ENCODE measurements around the gene ARID1B.

ARID1B gene

DNA sequence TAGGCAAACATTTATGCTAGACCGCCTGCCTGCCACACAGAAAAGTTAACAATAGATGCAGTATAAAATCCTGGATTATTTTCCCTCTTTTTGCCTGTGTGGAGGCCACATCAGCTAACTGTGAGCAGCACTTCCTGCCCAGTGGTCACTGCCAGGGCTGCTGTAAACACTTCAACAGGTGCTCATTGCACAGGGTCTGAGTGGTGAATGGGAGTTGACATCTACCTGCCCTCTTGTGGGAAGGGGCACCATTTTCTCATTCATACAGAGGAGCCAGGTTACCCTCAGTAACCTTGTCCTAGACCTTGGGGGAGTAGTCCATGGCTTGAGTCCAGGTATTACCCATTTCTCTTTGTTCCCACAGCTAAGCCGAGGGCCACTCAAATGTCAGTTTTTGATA lies 310.8 kb downstream of the ARID1B start:
- Histone ChIP-seq H3K4me1 (ENCODE audit: control insufficient read depth, insufficient read depth, low read length) (peaks cover 31% of the 10 kb centered on the region), H3K36me3 (ENCODE audit: control insufficient read depth, insufficient read depth, low read length) (peaks cover 6% of the 10 kb centered on the region)
- 91 to 100% methylated on average over 2 of the region's 2 CpGs for WGBS, 2 experiments

DNA sequence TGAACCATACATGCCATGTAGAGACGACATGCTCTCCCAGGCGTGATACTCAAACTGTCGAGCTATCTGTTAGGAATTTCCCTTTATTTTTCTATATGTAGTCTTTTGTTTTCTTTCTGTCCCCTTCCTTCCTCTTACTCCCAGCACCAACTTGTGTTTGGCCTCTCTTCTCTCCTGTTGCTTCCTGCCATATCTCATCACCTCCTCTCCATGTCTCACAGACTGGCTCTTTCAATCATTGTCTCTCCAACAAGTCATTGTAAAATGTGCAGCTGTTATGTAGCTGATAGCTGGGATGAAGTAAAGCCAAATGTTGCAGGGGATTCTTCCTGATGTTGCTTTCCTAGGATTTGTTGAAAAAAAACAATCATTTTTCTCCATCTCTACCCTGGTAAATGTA lies 311.7 kb downstream of the ARID1B start:
- 93 to 96% methylated on average over 3 of the region's 3 CpGs for WGBS, 2 experiments
- Histone ChIP-seq H3K27me3 (ENCODE audit: control insufficient read depth, insufficient read depth, low read length, poor library complexity, severe bottlenecking) (no peaks in the 10 kb centered on the region), H3K9me3 (ENCODE audit: control insufficient read depth, low read length) (no peaks in the 10 kb centered on the region), H3K27ac (ENCODE audit: insufficient read depth, low read depth, low read length, poor library complexity, severe bottlenecking) (peak overlapping the region; percentile 93), H3K36me3 (ENCODE audit: control insufficient read depth, insufficient read depth, low read length) (peaks cover 6% of the 10 kb centered on the region), H3K4me3 (ENCODE audit: insufficient read depth, low read depth, low read length) (no peak overlapping the region), H3K4me1 (ENCODE audit: control insufficient read depth, insufficient read depth, low read length) (peaks cover 31% of the 10 kb centered on the region)

More for the DNA sequence above, 310.8 kb downstream of the ARID1B start:
- H3K27ac ChIP-seq (ENCODE audit: insufficient read depth, low read depth, low read length, poor library complexity, severe bottlenecking) = no peak overlapping the region
- no peak overlapping the region for H3K4me3 ChIP-seq (ENCODE audit: insufficient read depth, low read depth, low read length)
- H3K9me3 ChIP-seq (ENCODE audit: control insufficient read depth, low read length) = no peaks in the 10 kb centered on the region
- H3K27me3 ChIP-seq (ENCODE audit: control insufficient read depth, insufficient read depth, low read length, poor library complexity, severe bottlenecking) = no peaks in the 10 kb centered on the region

DNA sequence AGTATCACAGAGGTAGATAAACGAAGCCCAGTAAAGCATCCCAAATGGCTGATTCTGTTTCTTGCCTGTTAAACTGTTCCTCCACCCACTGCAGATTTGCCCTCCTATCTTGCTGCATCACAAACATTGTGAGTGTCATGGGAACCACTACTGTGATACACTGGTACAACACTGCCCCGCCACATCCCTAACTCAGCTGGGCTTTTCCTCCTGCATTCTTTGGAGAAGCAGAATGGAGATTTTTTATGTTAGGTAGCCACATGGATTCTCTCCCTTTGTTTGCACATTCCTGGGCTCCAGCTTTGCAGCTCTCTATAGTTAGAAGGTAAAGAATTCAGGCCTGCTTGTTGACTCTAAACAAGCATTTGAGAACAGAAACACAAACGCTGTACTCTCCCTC lies 312.1 kb downstream of the ARID1B start:
- H3K4me3 ChIP-seq (ENCODE audit: insufficient read depth, low read depth, low read length) = no peak overlapping the region
- peaks cover 6% of the 10 kb centered on the region for H3K36me3 ChIP-seq (ENCODE audit: control insufficient read depth, insufficient read depth, low read length)
- H3K27ac ChIP-seq (ENCODE audit: insufficient read depth, low read depth, low read length, poor library complexity, severe bottlenecking) = peak overlapping the region; percentile 93
- H3K4me1 ChIP-seq (ENCODE audit: control insufficient read depth, insufficient read depth, low read length) = peaks cover 31% of the 10 kb centered on the region
- no peaks in the 10 kb centered on the region for H3K27me3 ChIP-seq (ENCODE audit: control insufficient read depth, insufficient read depth, low read length, poor library complexity, severe bottlenecking)
- WGBS, 2 experiments = 12 to 27% methylated on average over 3 of the region's 3 CpGs
- no peaks in the 10 kb centered on the region for H3K9me3 ChIP-seq (ENCODE audit: control insufficient read depth, low read length)

DNA sequence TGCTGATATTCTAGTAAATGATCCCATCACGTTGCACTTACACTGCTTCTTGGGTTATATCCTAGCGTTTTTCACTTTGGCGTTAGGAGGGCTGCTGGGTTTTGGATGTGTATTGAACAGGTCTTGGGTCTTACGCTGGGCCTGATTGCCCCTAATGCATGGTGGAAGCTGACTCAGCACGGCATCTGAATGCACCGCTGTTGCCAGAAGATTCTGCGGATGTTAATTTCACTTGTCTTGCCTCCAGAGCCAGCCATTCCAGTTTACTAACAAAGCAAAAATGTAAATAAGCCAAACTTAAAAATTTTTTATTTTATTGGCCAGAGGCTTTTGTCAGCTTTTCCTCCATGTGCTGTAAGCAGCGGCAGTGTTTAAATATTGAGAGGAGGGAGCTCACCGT lies 312.7 kb downstream of the ARID1B start:
- Histone ChIP-seq H3K36me3 (ENCODE audit: control insufficient read depth, insufficient read depth, low read length) (peaks cover under 1% of the 10 kb centered on the region), H3K4me1 (ENCODE audit: control insufficient read depth, insufficient read depth, low read length) (peaks cover 32% of the 10 kb centered on the region), H3K27ac (ENCODE audit: insufficient read depth, low read depth, low read length, poor library complexity, severe bottlenecking) (peak overlapping the region; percentile 93), H3K4me3 (ENCODE audit: insufficient read depth, low read depth, low read length) (no peak overlapping the region), H3K9me3 (ENCODE audit: control insufficient read depth, low read length) (no peaks in the 10 kb centered on the region), H3K27me3 (ENCODE audit: control insufficient read depth, insufficient read depth, low read length, poor library complexity, severe bottlenecking) (no peaks in the 10 kb centered on the region)
- 38 to 39% methylated on average over 9 of the region's 9 CpGs for WGBS, 2 experiments

DNA sequence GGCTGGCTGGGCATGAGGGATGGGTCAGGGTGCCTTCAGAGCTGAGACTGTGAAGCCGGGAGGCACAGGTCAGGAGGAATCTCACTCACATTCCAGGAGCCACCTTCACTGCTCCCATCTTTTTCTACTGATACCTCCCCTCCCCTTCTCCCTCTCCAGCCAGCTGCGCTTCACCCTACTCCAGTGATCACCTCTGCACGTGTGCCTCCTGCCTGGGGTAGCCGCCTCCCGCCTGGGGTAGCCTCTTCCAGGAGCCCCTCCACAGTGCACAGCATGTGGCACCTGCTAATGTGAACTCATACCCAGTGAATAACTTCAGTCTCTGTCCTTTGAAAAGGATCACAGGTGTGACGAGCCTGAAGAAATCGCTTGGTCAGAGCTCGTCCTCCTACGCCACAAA lies 313.6 kb downstream of the ARID1B start:
- H3K4me3 ChIP-seq (ENCODE audit: insufficient read depth, low read depth, low read length) = no peak overlapping the region
- H3K36me3 ChIP-seq (ENCODE audit: control insufficient read depth, insufficient read depth, low read length) = no peaks in the 10 kb centered on the region
- peaks cover 36% of the 10 kb centered on the region for H3K4me1 ChIP-seq (ENCODE audit: control insufficient read depth, insufficient read depth, low read length)
- no peaks in the 10 kb centered on the region for H3K27me3 ChIP-seq (ENCODE audit: control insufficient read depth, insufficient read depth, low read length, poor library complexity, severe bottlenecking)
- H3K27ac ChIP-seq (ENCODE audit: insufficient read depth, low read depth, low read length, poor library complexity, severe bottlenecking) = no peak overlapping the region
- H3K9me3 ChIP-seq (ENCODE audit: control insufficient read depth, low read length) = no peaks in the 10 kb centered on the region
- 60 to 65% methylated on average over 9 of the region's 9 CpGs for WGBS, 2 experiments

DNA sequence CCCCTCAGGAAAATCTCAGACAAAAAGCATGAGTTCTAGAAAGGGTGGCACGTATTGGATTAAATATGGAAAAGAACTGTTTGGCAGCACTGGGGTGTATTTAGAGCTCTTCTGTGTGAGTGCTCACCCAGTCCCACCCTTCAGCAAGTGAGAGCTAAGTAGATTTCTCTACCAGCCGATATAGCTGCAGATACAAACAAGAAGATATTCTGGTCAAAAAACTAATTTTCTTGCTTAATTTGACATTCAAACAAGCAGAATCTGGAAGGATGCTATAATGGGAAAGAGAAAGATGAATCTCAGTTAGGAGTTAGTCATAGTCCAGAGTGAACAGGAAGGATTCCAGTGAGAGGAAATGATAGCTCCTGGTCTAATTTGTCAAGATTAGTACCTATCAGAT lies 314.1 kb downstream of the ARID1B start:
- WGBS, 2 experiments = 78 to 89% methylated on average over 2 of the region's 2 CpGs

DNA sequence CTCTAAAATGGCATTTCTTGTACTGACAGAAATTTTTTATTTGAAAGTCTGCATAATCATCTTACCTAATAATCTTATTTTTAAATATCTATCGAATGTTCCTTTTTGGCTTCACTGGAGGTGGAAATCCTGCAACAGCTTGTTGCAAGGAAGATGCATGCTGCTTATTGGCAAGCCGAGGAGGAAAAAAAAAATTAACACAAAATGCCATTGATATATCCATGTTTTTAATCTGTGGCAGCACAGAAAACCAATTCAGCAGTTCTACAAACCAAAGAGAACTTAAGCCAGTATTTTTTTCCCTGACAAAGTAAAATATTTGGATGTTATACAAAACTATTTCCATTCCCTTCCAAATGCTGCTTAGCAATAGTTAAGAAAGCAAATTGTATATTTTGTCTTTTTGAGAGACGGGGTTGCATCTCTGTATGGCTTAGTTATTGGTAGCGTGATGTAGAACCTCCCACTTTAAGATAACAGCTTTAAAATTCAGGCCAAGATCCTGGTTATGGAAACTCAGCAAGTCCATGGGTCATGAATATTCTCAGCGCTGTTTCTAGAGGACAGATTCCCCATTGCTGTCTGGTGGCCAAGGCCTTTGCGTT lies 314.8 kb downstream of the ARID1B start:
- no peaks in the 10 kb centered on the region for H3K27me3 ChIP-seq (ENCODE audit: control insufficient read depth, insufficient read depth, low read length, poor library complexity, severe bottlenecking)
- H3K4me3 ChIP-seq (ENCODE audit: insufficient read depth, low read depth, low read length) = no peak overlapping the region
- peaks cover 37% of the 10 kb centered on the region for H3K4me1 ChIP-seq (ENCODE audit: control insufficient read depth, insufficient read depth, low read length)
- H3K9me3 ChIP-seq (ENCODE audit: control insufficient read depth, low read length) = no peaks in the 10 kb centered on the region
- H3K27ac ChIP-seq (ENCODE audit: insufficient read depth, low read depth, low read length, poor library complexity, severe bottlenecking) = no peak overlapping the region
- H3K36me3 ChIP-seq (ENCODE audit: control insufficient read depth, insufficient read depth, low read length) = no peaks in the 10 kb centered on the region
- 97 to 99% methylated on average over 5 to 6 of the region's 6 CpGs for WGBS, 2 experiments

More for the DNA sequence above, 314.1 kb downstream of the ARID1B start:
- no peaks in the 10 kb centered on the region for H3K36me3 ChIP-seq (ENCODE audit: control insufficient read depth, insufficient read depth, low read length)
- H3K9me3 ChIP-seq (ENCODE audit: control insufficient read depth, low read length) = no peaks in the 10 kb centered on the region
- H3K27ac ChIP-seq (ENCODE audit: insufficient read depth, low read depth, low read length, poor library complexity, severe bottlenecking) = no peak overlapping the region
- peaks cover 36% of the 10 kb centered on the region for H3K4me1 ChIP-seq (ENCODE audit: control insufficient read depth, insufficient read depth, low read length)
- no peaks in the 10 kb centered on the region for H3K27me3 ChIP-seq (ENCODE audit: control insufficient read depth, insufficient read depth, low read length, poor library complexity, severe bottlenecking)
- H3K4me3 ChIP-seq (ENCODE audit: insufficient read depth, low read depth, low read length) = no peak overlapping the region

DNA sequence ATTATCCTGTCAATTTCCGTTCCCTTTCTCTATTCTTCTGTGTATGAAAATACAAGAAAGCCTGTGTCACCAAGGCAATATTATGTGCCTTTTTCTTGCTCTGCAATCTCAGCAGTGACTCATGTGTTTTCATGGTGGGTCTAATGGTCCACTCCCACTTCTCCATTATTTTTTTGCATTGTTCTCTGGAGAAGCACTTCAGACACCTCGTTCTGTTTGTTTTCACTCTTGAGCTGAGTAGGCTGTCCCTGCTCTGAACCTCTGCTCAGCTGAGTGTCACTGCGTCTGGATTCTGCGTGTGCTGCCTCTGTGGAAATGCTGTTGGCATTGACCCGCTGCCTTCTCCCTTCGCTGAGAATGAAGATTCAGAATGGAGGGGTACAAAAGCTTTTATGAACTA lies 315.6 kb downstream of the ARID1B start:
- Histone ChIP-seq H3K4me1 (ENCODE audit: control insufficient read depth, insufficient read depth, low read length) (peaks cover 44% of the 10 kb centered on the region), H3K4me3 (ENCODE audit: insufficient read depth, low read depth, low read length) (no peak overlapping the region), H3K9me3 (ENCODE audit: control insufficient read depth, low read length) (no peaks in the 10 kb centered on the region), H3K36me3 (ENCODE audit: control insufficient read depth, insufficient read depth, low read length) (no peaks in the 10 kb centered on the region), H3K27me3 (ENCODE audit: control insufficient read depth, insufficient read depth, low read length, poor library complexity, severe bottlenecking) (no peaks in the 10 kb centered on the region), H3K27ac (ENCODE audit: insufficient read depth, low read depth, low read length, poor library complexity, severe bottlenecking) (no peak overlapping the region)
- 90 to 96% methylated on average over 6 of the region's 6 CpGs for WGBS, 2 experiments

DNA sequence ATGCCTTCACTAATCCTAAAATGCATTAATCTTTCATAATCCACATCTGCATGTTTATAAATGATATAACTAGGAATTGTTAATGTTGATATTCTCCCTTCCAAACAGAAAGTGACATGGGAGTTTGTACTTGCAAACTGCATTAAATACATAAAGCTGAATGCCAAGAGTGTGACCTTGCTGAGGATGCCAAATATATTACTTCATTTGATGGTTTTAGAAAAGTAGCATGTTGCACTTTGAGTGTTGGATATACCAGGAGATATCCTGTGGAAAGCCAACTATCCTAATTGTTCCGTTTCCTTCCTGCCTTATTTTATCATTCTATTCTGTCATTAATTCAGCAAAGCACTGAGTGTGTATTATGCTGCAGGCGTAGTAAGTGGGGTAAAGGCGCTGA lies 316.4 kb downstream of the ARID1B start:
- Histone ChIP-seq H3K4me3 (ENCODE audit: insufficient read depth, low read depth, low read length) (no peak overlapping the region), H3K4me1 (ENCODE audit: control insufficient read depth, insufficient read depth, low read length) (peaks cover 40% of the 10 kb centered on the region), H3K27ac (ENCODE audit: insufficient read depth, low read depth, low read length, poor library complexity, severe bottlenecking) (no peak overlapping the region), H3K36me3 (ENCODE audit: control insufficient read depth, insufficient read depth, low read length) (no peaks in the 10 kb centered on the region), H3K9me3 (ENCODE audit: control insufficient read depth, low read length) (no peaks in the 10 kb centered on the region), H3K27me3 (ENCODE audit: control insufficient read depth, insufficient read depth, low read length, poor library complexity, severe bottlenecking) (no peaks in the 10 kb centered on the region)
- WGBS, 2 experiments = 100% methylated on average over 3 of the region's 3 CpGs; no CpG with 5 or more reads in 1 of the 2 experiments

DNA sequence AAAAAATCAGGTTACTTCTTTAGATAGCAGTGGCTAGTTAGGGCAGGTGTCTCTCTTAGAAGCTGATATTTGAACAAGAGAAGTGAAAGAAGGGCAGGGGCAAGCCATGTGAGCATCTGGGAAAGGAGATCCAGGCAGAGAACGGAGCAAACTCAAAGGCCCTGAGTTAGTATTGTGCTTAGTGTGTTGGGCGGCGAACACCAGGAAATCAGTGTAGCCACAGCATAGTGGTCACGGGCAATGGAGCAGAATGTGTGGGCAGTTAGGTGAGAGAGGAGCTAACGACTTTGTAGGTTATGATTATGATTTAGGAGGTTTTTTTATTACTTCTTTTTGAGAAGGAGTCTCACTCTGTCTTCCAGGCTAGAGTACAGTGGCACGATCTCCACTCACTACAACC lies 316.9 kb downstream of the ARID1B start:
- H3K9me3 ChIP-seq (ENCODE audit: control insufficient read depth, low read length) = no peaks in the 10 kb centered on the region
- H3K4me1 ChIP-seq (ENCODE audit: control insufficient read depth, insufficient read depth, low read length) = peaks cover 35% of the 10 kb centered on the region
- H3K27ac ChIP-seq (ENCODE audit: insufficient read depth, low read depth, low read length, poor library complexity, severe bottlenecking) = no peak overlapping the region
- H3K4me3 ChIP-seq (ENCODE audit: insufficient read depth, low read depth, low read length) = no peak overlapping the region
- WGBS, 2 experiments = 90 to 98% methylated on average over 6 of the region's 6 CpGs
- H3K27me3 ChIP-seq (ENCODE audit: control insufficient read depth, insufficient read depth, low read length, poor library complexity, severe bottlenecking) = no peaks in the 10 kb centered on the region
- no peaks in the 10 kb centered on the region for H3K36me3 ChIP-seq (ENCODE audit: control insufficient read depth, insufficient read depth, low read length)

DNA sequence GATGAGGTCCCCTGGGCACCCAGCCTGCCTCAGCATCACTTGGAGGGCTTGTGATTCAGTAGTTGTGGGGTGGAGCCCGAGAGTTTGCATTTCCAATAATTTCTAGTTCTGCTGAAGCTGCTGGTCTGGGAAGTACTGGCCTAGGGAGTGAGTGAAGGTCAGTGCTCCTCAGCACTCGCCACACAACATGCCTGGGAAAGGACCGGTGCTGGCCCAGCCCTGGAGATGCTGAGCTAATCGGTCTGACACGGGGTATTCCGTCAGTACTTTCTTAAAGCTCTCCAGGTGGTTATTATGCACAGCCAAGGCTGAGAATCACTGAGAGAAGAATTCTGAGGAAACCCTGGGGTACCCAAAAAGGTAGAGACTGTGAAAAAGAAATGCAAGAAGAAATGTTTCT lies 317.9 kb downstream of the ARID1B start:
- H3K27ac ChIP-seq (ENCODE audit: insufficient read depth, low read depth, low read length, poor library complexity, severe bottlenecking) = no peak overlapping the region
- H3K36me3 ChIP-seq (ENCODE audit: control insufficient read depth, insufficient read depth, low read length) = no peaks in the 10 kb centered on the region
- H3K9me3 ChIP-seq (ENCODE audit: control insufficient read depth, low read length) = no peaks in the 10 kb centered on the region
- no peaks in the 10 kb centered on the region for H3K27me3 ChIP-seq (ENCODE audit: control insufficient read depth, insufficient read depth, low read length, poor library complexity, severe bottlenecking)
- peaks cover 24% of the 10 kb centered on the region for H3K4me1 ChIP-seq (ENCODE audit: control insufficient read depth, insufficient read depth, low read length)
- 76 to 81% methylated on average over 6 of the region's 6 CpGs for WGBS, 2 experiments
- H3K4me3 ChIP-seq (ENCODE audit: insufficient read depth, low read depth, low read length) = no peak overlapping the region

Data from ectodermal cell (in vitro differentiated cells).